ENCODE data around the gene AKAP17A. TPM values are rescaled to one million over a fixed set of nuclear protein-coding genes. Genes with fewer than 3 reads are reported as not detected.

The AKAP17A gene
- polyA plus RNA-seq, 1 donor from 2014 or later = 48.7 TPM

DNA sequence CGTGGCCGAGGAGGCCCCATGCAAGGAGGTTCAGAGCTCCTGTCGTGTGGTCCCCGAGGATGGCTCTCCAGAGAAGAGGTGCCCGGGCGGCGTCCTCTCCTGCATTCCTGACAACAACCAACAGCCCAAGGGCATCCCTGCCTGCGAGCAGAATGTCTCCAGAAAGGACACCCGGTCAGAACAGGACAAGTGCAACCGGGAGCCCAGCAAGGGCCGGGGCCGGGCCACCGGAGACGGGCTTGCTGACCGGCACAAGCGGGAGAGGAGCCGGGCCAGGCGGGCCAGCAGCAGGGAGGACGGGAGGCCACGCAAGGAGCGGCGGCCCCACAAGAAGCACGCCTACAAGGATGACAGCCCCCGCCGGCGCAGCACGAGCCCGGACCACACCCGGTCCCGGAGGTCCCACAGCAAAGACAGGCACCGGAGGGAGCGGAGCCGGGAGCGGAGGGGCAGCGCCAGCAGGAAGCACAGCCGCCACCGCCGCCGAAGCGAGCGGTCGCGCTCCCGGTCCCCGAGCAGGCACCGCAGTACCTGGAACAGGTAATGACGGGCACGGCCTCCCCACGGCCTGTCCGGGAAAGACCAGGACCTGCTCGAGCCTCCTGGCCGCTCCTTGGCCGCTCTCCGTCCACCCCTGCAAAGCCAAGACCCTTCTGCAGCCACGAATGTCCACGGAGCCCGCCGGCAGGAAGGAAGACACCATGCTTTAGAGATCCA lies 9.8 kb downstream of the AKAP17A start:
- H3K9me3 ChIP-seq (ENCODE audit: low read length) = no peaks in the 10 kb centered on the region
- peaks cover 5% of the 10 kb centered on the region for H3K36me3 ChIP-seq (ENCODE audit: insufficient read depth, low read length)
- H4K20me1 ChIP-seq (ENCODE audit: insufficient read depth) = no peaks in the 10 kb centered on the region
- no peak overlapping the region for H2AFZ ChIP-seq (ENCODE audit: low read depth, low read length)
- no peaks in the 10 kb centered on the region for H3K27me3 ChIP-seq (ENCODE audit: insufficient read depth, low read depth, low read length)
- H3K79me2 ChIP-seq (replicated peaks; ENCODE audit: insufficient read depth, low read length) = no peaks in the 10 kb centered on the region
- no peaks in the 10 kb centered on the region for H3K9me2 ChIP-seq (ENCODE audit: insufficient read depth, low read length)
- no peak overlapping the region for H3K9ac ChIP-seq (ENCODE audit: low read length)
- H3K27ac ChIP-seq (ENCODE audit: low read length) = no peak overlapping the region
- no peaks in the 10 kb centered on the region for H3F3A ChIP-seq (ENCODE audit: insufficient read depth, low read length, poor library complexity, severe bottlenecking)
- TF ChIP-seq, protein P1, sequence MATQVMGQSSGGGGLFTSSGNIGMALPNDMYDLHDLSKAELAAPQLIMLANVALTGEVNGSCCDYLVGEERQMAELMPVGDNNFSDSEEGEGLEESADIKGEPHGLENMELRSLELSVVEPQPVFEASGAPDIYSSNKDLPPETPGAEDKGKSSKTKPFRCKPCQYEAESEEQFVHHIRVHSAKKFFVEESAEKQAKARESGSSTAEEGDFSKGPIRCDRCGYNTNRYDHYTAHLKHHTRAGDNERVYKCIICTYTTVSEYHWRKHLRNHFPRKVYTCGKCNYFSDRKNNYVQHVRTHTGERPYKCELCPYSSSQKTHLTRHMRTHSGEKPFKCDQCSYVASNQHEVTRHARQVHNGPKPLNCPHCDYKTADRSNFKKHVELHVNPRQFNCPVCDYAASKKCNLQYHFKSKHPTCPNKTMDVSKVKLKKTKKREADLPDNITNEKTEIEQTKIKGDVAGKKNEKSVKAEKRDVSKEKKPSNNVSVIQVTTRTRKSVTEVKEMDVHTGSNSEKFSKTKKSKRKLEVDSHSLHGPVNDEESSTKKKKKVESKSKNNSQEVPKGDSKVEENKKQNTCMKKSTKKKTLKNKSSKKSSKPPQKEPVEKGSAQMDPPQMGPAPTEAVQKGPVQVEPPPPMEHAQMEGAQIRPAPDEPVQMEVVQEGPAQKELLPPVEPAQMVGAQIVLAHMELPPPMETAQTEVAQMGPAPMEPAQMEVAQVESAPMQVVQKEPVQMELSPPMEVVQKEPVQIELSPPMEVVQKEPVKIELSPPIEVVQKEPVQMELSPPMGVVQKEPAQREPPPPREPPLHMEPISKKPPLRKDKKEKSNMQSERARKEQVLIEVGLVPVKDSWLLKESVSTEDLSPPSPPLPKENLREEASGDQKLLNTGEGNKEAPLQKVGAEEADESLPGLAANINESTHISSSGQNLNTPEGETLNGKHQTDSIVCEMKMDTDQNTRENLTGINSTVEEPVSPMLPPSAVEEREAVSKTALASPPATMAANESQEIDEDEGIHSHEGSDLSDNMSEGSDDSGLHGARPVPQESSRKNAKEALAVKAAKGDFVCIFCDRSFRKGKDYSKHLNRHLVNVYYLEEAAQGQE (IDR thresholded peaks at IDR 0.05; ENCODE audit: borderline replicate concordance) = no peak
- TF ChIP-seq POLR2AphosphoS5 (IDR thresholded peaks at IDR 0.05) = no peak
- TF ChIP-seq TAF1 (IDR thresholded peaks at IDR 0.05; ENCODE audit: low read depth) = no peak
- TF ChIP-seq, protein P2, sequence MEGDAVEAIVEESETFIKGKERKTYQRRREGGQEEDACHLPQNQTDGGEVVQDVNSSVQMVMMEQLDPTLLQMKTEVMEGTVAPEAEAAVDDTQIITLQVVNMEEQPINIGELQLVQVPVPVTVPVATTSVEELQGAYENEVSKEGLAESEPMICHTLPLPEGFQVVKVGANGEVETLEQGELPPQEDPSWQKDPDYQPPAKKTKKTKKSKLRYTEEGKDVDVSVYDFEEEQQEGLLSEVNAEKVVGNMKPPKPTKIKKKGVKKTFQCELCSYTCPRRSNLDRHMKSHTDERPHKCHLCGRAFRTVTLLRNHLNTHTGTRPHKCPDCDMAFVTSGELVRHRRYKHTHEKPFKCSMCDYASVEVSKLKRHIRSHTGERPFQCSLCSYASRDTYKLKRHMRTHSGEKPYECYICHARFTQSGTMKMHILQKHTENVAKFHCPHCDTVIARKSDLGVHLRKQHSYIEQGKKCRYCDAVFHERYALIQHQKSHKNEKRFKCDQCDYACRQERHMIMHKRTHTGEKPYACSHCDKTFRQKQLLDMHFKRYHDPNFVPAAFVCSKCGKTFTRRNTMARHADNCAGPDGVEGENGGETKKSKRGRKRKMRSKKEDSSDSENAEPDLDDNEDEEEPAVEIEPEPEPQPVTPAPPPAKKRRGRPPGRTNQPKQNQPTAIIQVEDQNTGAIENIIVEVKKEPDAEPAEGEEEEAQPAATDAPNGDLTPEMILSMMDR (IDR thresholded peaks at IDR 0.05; ENCODE audit: poor library complexity, severe bottlenecking) = no peak
- TF ChIP-seq MXI1 (conservative IDR thresholded peaks at IDR 0.05; ENCODE audit: poor library complexity, severe bottlenecking) = no peak
- TF ChIP-seq RAD21 (conservative IDR thresholded peaks at IDR 0.05) = no peak
- TF ChIP-seq SMC3 (conservative IDR thresholded peaks at IDR 0.05; ENCODE audit: poor library complexity) = no peak
- TF ChIP-seq EP300 (conservative IDR thresholded peaks at IDR 0.05; ENCODE audit: poor library complexity, severe bottlenecking) = no peak
- no peak for TF ChIP-seq EZH2 (IDR thresholded peaks at IDR 0.05; ENCODE audit: borderline replicate concordance, insufficient read depth, low read length, poor library complexity, severe bottlenecking)
- H3K4me2 ChIP-seq (ENCODE audit: low read length) = no peak overlapping the region
- no peak overlapping the region for H3K4me3 ChIP-seq (ENCODE audit: low read length)

DNA sequence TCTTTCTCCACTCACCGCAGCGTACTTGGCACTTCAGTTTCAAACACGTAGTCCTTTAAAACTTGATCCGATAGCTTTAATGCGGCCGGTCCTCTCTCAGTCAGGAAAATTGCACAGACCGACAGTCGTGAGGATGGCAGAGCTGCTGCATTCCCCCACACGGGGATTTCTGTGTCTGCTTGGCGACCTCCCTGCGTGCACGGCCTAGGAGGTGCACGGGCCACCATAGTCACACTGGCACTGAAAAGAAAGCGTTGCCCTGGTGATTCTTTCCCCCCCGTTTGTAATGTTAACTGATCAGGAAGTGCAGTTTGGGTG lies 10.3 kb downstream of the AKAP17A start:
- Histone ChIP-seq H3K4me2 (ENCODE audit: low read length) (no peak overlapping the region), H2AFZ (ENCODE audit: low read depth, low read length) (no peak overlapping the region), H4K20me1 (ENCODE audit: insufficient read depth) (no peaks in the 10 kb centered on the region), H3K36me3 (ENCODE audit: insufficient read depth, low read length) (peaks cover 5% of the 10 kb centered on the region), H3K27me3 (ENCODE audit: insufficient read depth, low read depth, low read length) (no peaks in the 10 kb centered on the region), H3K9ac (ENCODE audit: low read length) (no peak overlapping the region), H3K9me2 (ENCODE audit: insufficient read depth, low read length) (no peaks in the 10 kb centered on the region), H3K9me3 (ENCODE audit: low read length) (no peaks in the 10 kb centered on the region), H3K4me3 (ENCODE audit: low read length) (no peak overlapping the region), H3K27ac (ENCODE audit: low read length) (no peak overlapping the region), H3K79me2 (replicated peaks; ENCODE audit: insufficient read depth, low read length) (no peaks in the 10 kb centered on the region), H3F3A (ENCODE audit: insufficient read depth, low read length, poor library complexity, severe bottlenecking) (no peaks in the 10 kb centered on the region)
- TF ChIP-seq EZH2 (IDR thresholded peaks at IDR 0.05; ENCODE audit: borderline replicate concordance, insufficient read depth, low read length, poor library complexity, severe bottlenecking) (no peak), RAD21 (conservative IDR thresholded peaks at IDR 0.05) (no peak), POLR2AphosphoS5 (IDR thresholded peaks at IDR 0.05) (no peak), TAF1 (IDR thresholded peaks at IDR 0.05; ENCODE audit: low read depth) (no peak)
- TF ChIP-seq, protein P2 (IDR thresholded peaks at IDR 0.05; ENCODE audit: poor library complexity, severe bottlenecking) = no peak

Data from neural cell (in vitro differentiated cells).